GM12892 (cell line): ENCODE measurements around the gene PSMD9.

ENCODE experiments used
- POLR2A ChIP-seq: IDR thresholded peaks from 2 replicates; pipeline ENCODE4 v1.6.1; 2011; ENCODE audit warnings: low read depth, low read length, control low read depth
- POLR2AphosphoS5 ChIP-seq: IDR thresholded peaks from 2 replicates; pipeline ENCODE4 v1.6.1; 2011; ENCODE audit warnings: low read depth, low read length, control low read depth
- TAF1 ChIP-seq: IDR thresholded peaks from 2 replicates; pipeline ENCODE4 v1.6.1; 2011; ENCODE audit warnings: low read depth, mild to moderate bottlenecking, control low read depth, low read length, borderline replicate concordance

DNA sequence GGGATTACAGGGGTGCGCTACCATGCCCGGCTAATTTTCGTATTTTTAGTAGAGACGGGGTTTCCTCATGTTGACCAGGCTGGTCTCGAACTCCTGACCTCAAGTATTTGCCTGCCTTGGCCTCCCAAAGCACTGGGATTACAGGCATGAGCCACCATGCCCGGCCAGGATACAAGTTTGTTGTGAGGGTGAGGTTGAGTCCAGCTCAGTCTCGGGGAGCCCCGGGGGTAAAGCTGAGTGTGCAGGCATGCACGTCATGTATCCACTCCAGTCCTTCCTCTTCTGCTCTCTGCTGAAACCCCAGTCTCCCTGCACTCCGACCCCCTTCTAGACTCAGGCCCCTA, 30.3 kb upstream of the PSMD9 start:
- no peak for TF ChIP-seq POLR2AphosphoS5
- no peak for TF ChIP-seq POLR2A
- TF ChIP-seq TAF1 = no peak
